ENCODE data around the gene SF3A1.

SF3A1 gene

GRCh38 chr22:30386608-30386959 lies 29.9 kb upstream of the SF3A1 start:
- no peak for DNase-seq

- no peak for DNase-seq
Observed at GRCh38 chr22:30385942-30386341, 29.2 kb upstream of the SF3A1 start.

- DNase-seq: no peak
Observed at GRCh38 chr22:30383061-30383460, 26.4 kb upstream of the SF3A1 start.

- no peak for DNase-seq
Observed at GRCh38 chr22:30382340-30382739, 25.6 kb upstream of the SF3A1 start.

GRCh38 chr22:30381264-30381663 lies 24.6 kb upstream of the SF3A1 start:
- DNase-seq: no peak

GRCh38 chr22:30380011-30380410 lies 23.3 kb upstream of the SF3A1 start:
- no peak for DNase-seq

- DNase-seq: no peak
Observed at GRCh38 chr22:30375312-30375849, 18.7 kb upstream of the SF3A1 start.

GRCh38 chr22:30373331-30374325 lies 16.9 kb upstream of the SF3A1 start:
- DNase-seq: no peak

GRCh38 chr22:30372915-30373314 lies 16.2 kb upstream of the SF3A1 start:
- DNase-seq: no peak

GRCh38 chr22:30371981-30372380 lies 15.3 kb upstream of the SF3A1 start:
- no peak for DNase-seq

GRCh38 chr22:30371321-30371720 lies 14.6 kb upstream of the SF3A1 start:
- no peak for DNase-seq

- DNase-seq: no peak
Observed at GRCh38 chr22:30370641-30371230, 14.0 kb upstream of the SF3A1 start.

- DNase-seq: no peak
Observed at GRCh38 chr22:30368420-30368819, 11.7 kb upstream of the SF3A1 start.

- no peak for DNase-seq
Observed at GRCh38 chr22:30365891-30366290, 9.2 kb upstream of the SF3A1 start.

- DNase-seq: no peak
Observed at GRCh38 chr22:30362651-30363281, 6.1 kb upstream of the SF3A1 start.

- no peak for DNase-seq
Observed at GRCh38 chr22:30361916-30362650, 5.4 kb upstream of the SF3A1 start.

- no peak for DNase-seq
Observed at GRCh38 chr22:30358541-30358940, 1.8 kb upstream of the SF3A1 start.

GRCh38 chr22:30357650-30358215 lies 1.0 kb upstream of the SF3A1 start:
- DNase-seq: no peak

- no peak for DNase-seq
Observed at GRCh38 chr22:30357236-30357570, 509 bp upstream of the SF3A1 start.

- DNase-seq: no peak
Observed at GRCh38 chr22:30354644-30355043, 2.0 kb downstream of the SF3A1 start.

GRCh38 chr22:30351226-30351625 lies 5.5 kb downstream of the SF3A1 start:
- DNase-seq: no peak

GRCh38 chr22:30348809-30349208 lies 7.9 kb downstream of the SF3A1 start:
- no peak for DNase-seq

- DNase-seq: no peak
Observed at GRCh38 chr22:30348404-30348803, 8.3 kb downstream of the SF3A1 start.
